Activated B cell treated with CpG ODN at 0.5 μM for 24 hours (primary cell): ENCODE data around the gene RGS14. TPM values are rescaled to one million over a fixed set of nuclear protein-coding genes. Genes with fewer than 3 reads are reported as not detected.
"Not testable (repeated sequence)": the region's sequence is repeated elsewhere in the genome, so short reads cannot be mapped to it uniquely, and the experiment has no call there.

Experiments
- ATAC-seq: fragments of 200-7000 bp; cut with Tn5 transposase; one replicate; pipeline ENCODE4 v1.10.0; 2021; ENCODE audit warnings: low read depth, mild to moderate bottlenecking, moderate library complexity
- CTCF ChIA-PET: fragments of 350-600 bp; sonication (Branson Sonifier 250); formaldehyde crosslinking; loops from one replicate; lab custom pipeline; 2021; ENCODE audit warnings: antibody characterized with exemption; lab: Charles Lee
- POLR2A ChIA-PET: fragments of 350-600 bp; sonication (Branson Sonifier 250); formaldehyde crosslinking; loops from one replicate; lab custom pipeline; 2021; ENCODE audit warnings: antibody characterized with exemption; lab: Charles Lee
- DNase-seq: peaks from one replicate; pipeline ENCODE4 v3.0.0; 2022
- H3K27ac Mint-ChIP-seq: one replicate; pipeline ENCODE4 v1.8.0; 2020; ENCODE audit warnings: mixed read lengths
- H3K27me3 Mint-ChIP-seq: one replicate; pipeline ENCODE4 v1.8.0; 2021; ENCODE audit warnings: mixed read lengths
- H3K36me3 Mint-ChIP-seq: one replicate; pipeline ENCODE4 v1.8.0; 2021; ENCODE audit warnings: low read depth, mixed read lengths
- H3K4me1 Mint-ChIP-seq: one replicate; pipeline ENCODE4 v1.8.0; 2021; ENCODE audit warnings: mixed read lengths
- H3K4me3 Mint-ChIP-seq: one replicate; pipeline ENCODE4 v1.8.0; 2020; ENCODE audit warnings: mild to moderate bottlenecking, mixed read lengths
- H3K9me3 Mint-ChIP-seq: one replicate; pipeline ENCODE4 v1.8.0; 2020; ENCODE audit warnings: mixed read lengths
- intact Hi-C: fragments of 100-400 bp; cut with micrococcal nuclease; formaldehyde crosslinking; loops from one replicate; pipeline ENCODE4 v1.15.1; 2024
- total RNA-seq: library from RNA; stranded (reverse); gene quantifications from 2 replicates; pipeline ENCODE4 v1.2.3, GENCODE V29; 2022
- TF ChIP-seq, protein P1 (sequence below): fragments of 200-600 bp; IDR thresholded peaks from one replicate; pipeline ENCODE4 v1.8.0; 2022; ENCODE audit warnings: antibody characterized with exemption, mild to moderate bottlenecking

The RGS14 gene
- total RNA-seq, 1 donor from 2014 or later = 58.3 TPM

DNA sequence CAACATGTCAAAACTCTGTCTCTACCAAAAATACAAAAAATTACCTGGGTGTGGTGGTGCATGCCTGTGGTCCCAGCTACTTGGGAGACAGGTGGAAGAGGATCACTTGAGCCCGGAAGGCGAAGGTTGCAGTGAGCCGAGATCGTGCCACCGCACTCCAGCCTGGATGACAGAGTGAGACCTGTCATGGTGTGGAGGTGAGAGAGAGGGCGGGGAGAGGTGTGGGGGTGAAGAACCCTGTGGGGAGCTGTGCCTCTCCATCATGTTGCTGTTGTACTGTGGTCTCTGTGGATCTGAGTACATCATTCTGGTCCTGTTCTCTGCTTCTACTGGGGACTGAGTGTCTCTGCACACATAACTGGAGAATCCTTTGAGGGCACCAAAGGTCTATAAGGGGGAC lies 15.2 kb downstream of the RGS14 start:
- intact Hi-C loops = no loop called here
- ATAC-seq = no peak
- POLR2A ChIA-PET = interaction anchor here (0.7 to 1.7 kb wide), 4 partner anchors 11 to 225 kb away, joined by 3 to 5 read pairs (median 4); partner anchors contain the start of gene RGS14

DNA sequence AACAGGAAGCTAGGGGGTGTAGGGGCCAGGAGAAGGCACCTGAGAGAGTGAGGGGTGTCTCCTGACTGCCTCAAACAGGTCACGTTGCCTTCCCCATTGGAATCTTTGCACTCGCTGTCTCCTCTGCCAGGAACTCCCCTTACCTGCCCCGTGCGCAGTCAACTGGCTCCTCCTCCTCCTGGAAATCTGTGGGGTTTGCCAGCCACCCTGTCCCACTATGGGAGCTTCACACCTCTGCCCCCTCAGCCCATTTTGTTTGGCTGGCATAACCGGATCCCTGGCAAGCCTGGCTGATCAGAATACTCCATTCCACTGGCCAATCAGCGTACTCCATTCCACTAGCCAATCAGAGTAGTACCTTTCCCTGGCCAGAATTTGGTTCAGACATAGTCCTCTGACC lies 16.1 kb downstream of the RGS14 start:
- intact Hi-C loops = no loop called here
- peaks cover 22% of the 10 kb centered on the region for H3K36me3 Mint-ChIP-seq

More for the DNA sequence above, 15.2 kb downstream of the RGS14 start:
- Mint-ChIP-seq H3K27me3 (no peaks in the 10 kb centered on the region), H3K4me1 (peaks cover 50% of the 10 kb centered on the region), H3K9me3 (no peaks in the 10 kb centered on the region), H3K27ac (peak overlapping the region; percentile 24), H3K36me3 (peaks cover 31% of the 10 kb centered on the region), H3K4me3 (no peak overlapping the region)
- TF ChIP-seq, protein P1, sequence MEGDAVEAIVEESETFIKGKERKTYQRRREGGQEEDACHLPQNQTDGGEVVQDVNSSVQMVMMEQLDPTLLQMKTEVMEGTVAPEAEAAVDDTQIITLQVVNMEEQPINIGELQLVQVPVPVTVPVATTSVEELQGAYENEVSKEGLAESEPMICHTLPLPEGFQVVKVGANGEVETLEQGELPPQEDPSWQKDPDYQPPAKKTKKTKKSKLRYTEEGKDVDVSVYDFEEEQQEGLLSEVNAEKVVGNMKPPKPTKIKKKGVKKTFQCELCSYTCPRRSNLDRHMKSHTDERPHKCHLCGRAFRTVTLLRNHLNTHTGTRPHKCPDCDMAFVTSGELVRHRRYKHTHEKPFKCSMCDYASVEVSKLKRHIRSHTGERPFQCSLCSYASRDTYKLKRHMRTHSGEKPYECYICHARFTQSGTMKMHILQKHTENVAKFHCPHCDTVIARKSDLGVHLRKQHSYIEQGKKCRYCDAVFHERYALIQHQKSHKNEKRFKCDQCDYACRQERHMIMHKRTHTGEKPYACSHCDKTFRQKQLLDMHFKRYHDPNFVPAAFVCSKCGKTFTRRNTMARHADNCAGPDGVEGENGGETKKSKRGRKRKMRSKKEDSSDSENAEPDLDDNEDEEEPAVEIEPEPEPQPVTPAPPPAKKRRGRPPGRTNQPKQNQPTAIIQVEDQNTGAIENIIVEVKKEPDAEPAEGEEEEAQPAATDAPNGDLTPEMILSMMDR = no peak
- DNase-seq = no peak
- CTCF ChIA-PET = interaction anchor here (0.9 kb wide), 1 partner anchor 18 kb away, joined by 3 read pairs; no protein-coding TSS in a partner anchor

DNA sequence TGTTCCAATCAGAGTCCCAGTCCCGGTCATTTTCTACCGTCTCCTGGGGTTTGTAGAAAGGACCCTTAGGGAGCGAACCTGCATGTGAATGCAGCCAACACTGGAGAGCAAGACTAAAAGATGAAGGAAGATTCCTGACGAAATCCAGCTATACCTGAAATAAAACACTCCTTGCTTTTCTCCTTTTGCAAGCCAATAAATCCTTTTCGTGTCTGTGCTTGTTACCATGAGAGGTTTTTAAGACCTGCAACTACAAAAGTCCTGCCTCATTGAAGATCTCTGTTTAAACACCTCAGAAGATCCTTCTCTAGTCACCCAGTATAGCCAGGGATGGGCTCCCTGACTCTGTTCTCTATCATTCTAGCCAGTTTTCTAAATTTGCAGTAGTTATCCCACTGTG lies 16.5 kb downstream of the RGS14 start:
- POLR2A ChIA-PET = interaction anchor here (0.7 kb wide), 2 partner anchors 37 to 120 kb away, joined by 3 read pairs; no protein-coding TSS in a partner anchor
- TF ChIP-seq, protein P1 = no peak
- H3K9me3 Mint-ChIP-seq = no peaks in the 10 kb centered on the region
- CTCF ChIA-PET = no interaction called here
- H3K4me3 Mint-ChIP-seq = no peak overlapping the region
- H3K4me1 Mint-ChIP-seq = peaks cover 40% of the 10 kb centered on the region
- ATAC-seq = no peak
- H3K36me3 Mint-ChIP-seq = peaks cover 18% of the 10 kb centered on the region
- H3K27ac Mint-ChIP-seq = peak overlapping the region; percentile 12
- intact Hi-C loops = no loop called here
- no peak for DNase-seq
- no peaks in the 10 kb centered on the region for H3K27me3 Mint-ChIP-seq

More for the DNA sequence above, 16.1 kb downstream of the RGS14 start:
- no peak for DNase-seq
- H3K9me3 Mint-ChIP-seq = no peaks in the 10 kb centered on the region
- H3K27me3 Mint-ChIP-seq = no peaks in the 10 kb centered on the region
- H3K27ac Mint-ChIP-seq = no peak overlapping the region
- TF ChIP-seq, protein P1 = no peak
- POLR2A ChIA-PET = interaction anchor here (0.7 kb wide), 2 partner anchors 36 to 224 kb away, joined by 3 read pairs; no protein-coding TSS in a partner anchor
- peaks cover 44% of the 10 kb centered on the region for H3K4me1 Mint-ChIP-seq
- ATAC-seq = no peak
- no peak overlapping the region for H3K4me3 Mint-ChIP-seq
- CTCF ChIA-PET = no interaction called here

DNA sequence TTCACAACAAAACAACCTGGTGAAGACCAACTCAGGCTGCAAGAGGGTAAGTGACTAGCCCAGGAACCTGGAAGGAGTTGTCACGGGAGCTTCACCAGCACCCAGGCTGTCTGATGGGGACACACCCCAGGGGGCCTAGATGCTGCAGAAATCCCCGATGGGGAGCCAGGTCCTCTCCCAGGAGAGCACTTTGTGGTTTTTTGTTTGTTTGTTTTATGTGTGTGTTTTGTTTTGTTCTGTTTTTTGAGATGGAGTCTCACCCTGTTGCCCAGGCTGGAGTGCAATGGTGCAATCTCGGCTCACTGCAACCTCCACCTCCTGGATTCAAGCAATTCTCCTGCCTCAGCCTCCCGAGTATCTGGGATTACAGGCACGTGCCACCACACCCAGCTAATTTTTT lies 17.8 kb downstream of the RGS14 start:
- H3K4me1 Mint-ChIP-seq = peaks cover 29% of the 10 kb centered on the region
- H3K27ac Mint-ChIP-seq, intact Hi-C loops, CTCF ChIA-PET, H3K27me3 Mint-ChIP-seq, H3K9me3 Mint-ChIP-seq, ATAC-seq, H3K4me3 Mint-ChIP-seq, DNase-seq, POLR2A ChIA-PET: not testable (repeated sequence)
- peaks cover 11% of the 10 kb centered on the region for H3K36me3 Mint-ChIP-seq

- Mint-ChIP-seq H3K4me1 (peaks cover 29% of the 10 kb centered on the region), H3K27me3 (no peaks in the 10 kb centered on the region), H3K36me3 (peaks cover 11% of the 10 kb centered on the region), H3K9me3 (no peaks in the 10 kb centered on the region), H3K4me3 (no peak overlapping the region), H3K27ac (no peak overlapping the region)
- CTCF ChIA-PET = no interaction called here
- ATAC-seq (no peak), DNase-seq (no peak)
- TF ChIP-seq, protein P1 = no peak
- intact Hi-C loops = no loop called here
- POLR2A ChIA-PET = no interaction called here
Measured at GRCh38 chr5:177376107-177376506, 18.4 kb downstream of the RGS14 start.
